VCaP (cell line): ENCODE results near the gene ATP8A1.

ENCODE experiments used
- H3K27ac ChIP-seq: fragments of 450-650 bp; 2 replicates; pipeline ENCODE4 v1.5.1; 2017
- CTCF ChIP-seq: fragments of 450-650 bp; conservative IDR thresholded peaks from 2 replicates; pipeline ENCODE4 v1.5.1; 2017; ENCODE audit warnings: mild to moderate bottlenecking, moderate library complexity

Gene ATP8A1

GRCh38 chr4:42397635-42398170 lies 259.2 kb downstream of the ATP8A1 start:
- no peak for TF ChIP-seq CTCF
- H3K27ac ChIP-seq, result peak overlapping the region; percentile 71

- TF ChIP-seq CTCF, result no peak
- H3K27ac ChIP-seq, result peak within 1 kb of the TSS; percentile 71
These were observed 259.9 kb downstream of the ATP8A1 start, which contains the start of gene SHISA3 for GRCh38 chr4:42396752-42397634. TSS of gene SHISA3 (plus strand) at chr4:42397488. CDS start at chr4:42398057, 569 bp downstream.

GRCh38 chr4:42396361-42396751 lies 260.5 kb downstream of the ATP8A1 start:
- peak overlapping the region; percentile 71 for H3K27ac ChIP-seq
- no peak for TF ChIP-seq CTCF

GRCh38 chr4:42395595-42395994 lies 261.3 kb downstream of the ATP8A1 start:
- peak overlapping the region; percentile 71; the same call in 1 of the 2 replicates for H3K27ac ChIP-seq

GRCh38 chr4:42392436-42392835 lies 264.5 kb downstream of the ATP8A1 start:
- no peak overlapping the region for H3K27ac ChIP-seq
- TF ChIP-seq CTCF, result no peak

More at GRCh38 chr4:42395595-42395994, 261.3 kb downstream of the ATP8A1 start:
- no peak for TF ChIP-seq CTCF

- no peak for TF ChIP-seq CTCF
- H3K27ac ChIP-seq, result no peak overlapping the region
These were observed 264.9 kb downstream of the ATP8A1 start for GRCh38 chr4:42391981-42392380.

- TF ChIP-seq CTCF, result no peak
- H3K27ac ChIP-seq, result no peak overlapping the region
These were observed 265.6 kb downstream of the ATP8A1 start for GRCh38 chr4:42391355-42391664.
